Ramos (cell line): ENCODE measurements around the gene OR10W1.

ENCODE experiments used
- in situ Hi-C: fragments of 300-500 bp; cut with MboI; formaldehyde crosslinking; loops from one replicate; pipeline ENCODE4 v1.14.3; 2022; ENCODE audit warnings: low sequenced_read_pairs; ENCODE audit not compliant: unreplicated experiment

Gene OR10W1

DNA sequence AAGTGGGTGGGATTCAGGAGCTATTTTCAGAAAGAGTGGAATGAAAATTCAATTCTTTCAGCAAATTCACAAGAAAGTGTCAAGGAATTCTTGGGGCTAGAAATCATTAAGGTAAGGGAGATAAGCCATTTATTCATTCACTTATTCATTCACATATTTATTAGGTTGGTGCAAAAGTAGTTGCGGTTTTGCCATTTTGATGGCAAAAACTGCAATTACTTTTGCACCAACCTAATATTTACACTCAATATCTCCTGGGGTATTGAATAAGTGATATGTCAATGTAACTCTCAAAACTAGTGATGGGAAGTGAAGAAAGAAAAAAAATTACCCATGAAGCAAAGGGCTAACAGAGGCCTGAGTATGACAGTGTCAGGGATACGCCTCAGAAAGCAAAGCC is at the start of gene OR10W1:
OR10W1 (minus strand) TSS at position 119 of the 400 bp plus-strand sequence. CDS start 402 bp downstream, outside the sequence.
- in situ Hi-C loops: no loop called here

GRCh38 chr11:58316142-58316541 is 48.1 kb upstream of the OR10W1 start:
- in situ Hi-C loops: no loop called here

DNA sequence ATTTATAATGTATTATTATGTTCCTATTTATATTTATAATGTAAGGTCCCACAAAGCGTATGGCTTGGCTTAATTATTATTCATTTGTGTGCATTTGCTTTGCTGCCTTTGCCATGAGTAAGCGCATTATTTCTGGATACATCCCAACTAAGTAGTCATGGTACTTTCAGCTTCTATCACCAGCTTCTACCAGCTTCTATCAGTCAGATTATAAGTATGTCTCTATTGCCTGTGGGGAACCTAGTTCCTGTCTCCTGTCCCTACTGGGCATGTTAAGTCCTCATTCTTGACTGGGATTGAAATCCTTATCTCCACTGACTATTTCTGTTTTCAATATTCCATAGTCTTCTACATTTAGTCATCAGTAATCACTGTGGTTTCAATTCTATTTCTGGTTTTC is 33.5 kb upstream of the OR10W1 start:
- in situ Hi-C loops: no loop called here

DNA sequence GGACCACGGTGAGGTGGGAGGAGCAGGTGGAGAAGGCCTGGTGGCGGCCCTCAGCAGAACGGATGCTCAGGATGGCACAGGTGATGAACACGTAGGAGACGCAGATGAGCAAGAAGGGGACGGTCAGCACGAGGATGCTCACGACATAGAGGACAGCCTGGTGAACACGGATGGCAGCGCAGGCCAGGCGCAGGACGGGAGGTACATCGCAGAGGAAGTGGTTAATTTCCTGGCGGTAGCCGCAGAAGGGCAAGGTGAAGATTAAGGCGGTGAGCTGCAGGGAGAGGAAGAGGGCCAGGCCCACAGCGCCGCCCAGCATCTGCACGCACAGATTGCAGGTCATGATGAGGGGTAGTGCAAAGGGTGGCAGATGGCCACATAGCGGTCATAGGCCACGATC is 24.0 kb upstream of the OR10W1 start:
- in situ Hi-C loops: no loop called here

- in situ Hi-C loops: no loop called here
Measured at GRCh38 chr11:58289266-58289665, 21.2 kb upstream of the OR10W1 start.

DNA sequence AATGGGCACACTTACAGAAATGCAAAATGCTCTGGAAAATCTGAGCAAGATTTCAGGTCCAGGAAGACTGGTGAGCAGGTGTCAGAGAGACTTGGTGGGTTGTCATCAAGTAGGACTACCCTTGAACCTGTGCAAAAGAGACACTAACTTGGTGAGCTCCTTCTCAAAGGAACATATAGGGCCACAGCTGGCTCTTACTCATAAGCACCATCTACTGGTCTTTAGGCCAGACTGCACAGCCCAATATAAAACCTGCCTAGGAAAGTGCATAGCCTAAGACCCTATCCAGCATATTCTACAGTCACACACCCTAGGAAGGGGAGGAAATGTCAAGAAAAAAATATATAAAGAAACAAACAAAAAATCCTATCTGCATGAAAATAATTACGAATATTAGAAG is 18.2 kb upstream of the OR10W1 start:
- in situ Hi-C loops: no loop called here

DNA sequence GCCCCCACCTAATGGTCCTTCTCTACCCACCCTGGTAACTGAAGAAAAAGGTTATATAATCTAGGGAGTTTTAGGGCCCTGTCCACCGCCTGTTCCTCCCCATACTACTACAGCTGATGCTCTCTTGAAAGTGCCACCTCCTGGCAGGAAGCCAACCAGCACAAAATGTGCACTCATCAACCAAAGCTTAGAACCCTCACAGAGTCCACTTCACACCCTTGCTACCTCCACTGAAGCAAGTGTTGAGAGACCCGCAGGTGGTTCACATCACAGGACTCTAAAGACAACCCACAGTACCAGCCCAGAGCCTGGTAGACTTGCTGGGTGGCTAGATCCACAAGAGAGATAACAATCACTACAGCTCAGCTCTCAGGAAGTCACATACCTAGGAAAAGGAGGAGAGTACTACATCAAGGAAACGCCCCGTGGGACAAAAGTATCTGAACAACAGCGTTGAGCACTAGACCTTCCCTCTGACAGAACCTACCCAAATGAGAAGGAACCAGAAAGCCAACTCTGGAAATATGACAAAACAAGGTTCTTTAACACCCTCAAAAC is 17.5 kb upstream of the OR10W1 start:
- in situ Hi-C loops: no loop called here

DNA sequence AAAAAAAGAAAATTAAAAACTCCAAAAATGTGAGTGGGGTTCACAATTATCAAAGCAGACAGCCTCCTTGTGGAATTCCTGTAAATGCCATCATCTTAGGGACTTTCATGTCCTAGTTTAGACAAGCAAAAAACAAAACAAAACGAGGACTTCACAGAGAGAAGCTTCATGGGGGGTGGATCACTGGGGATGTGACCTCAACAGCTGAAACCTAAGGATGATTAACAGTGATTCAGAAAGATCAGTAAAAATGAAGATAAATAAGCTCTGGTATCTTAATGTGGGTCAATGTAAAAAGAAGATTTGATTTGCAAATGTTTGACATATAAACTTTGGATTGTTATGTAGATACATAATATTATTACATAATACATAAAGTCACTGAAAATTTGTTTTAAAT is 8.1 kb upstream of the OR10W1 start:
- in situ Hi-C loops: no loop called here

DNA sequence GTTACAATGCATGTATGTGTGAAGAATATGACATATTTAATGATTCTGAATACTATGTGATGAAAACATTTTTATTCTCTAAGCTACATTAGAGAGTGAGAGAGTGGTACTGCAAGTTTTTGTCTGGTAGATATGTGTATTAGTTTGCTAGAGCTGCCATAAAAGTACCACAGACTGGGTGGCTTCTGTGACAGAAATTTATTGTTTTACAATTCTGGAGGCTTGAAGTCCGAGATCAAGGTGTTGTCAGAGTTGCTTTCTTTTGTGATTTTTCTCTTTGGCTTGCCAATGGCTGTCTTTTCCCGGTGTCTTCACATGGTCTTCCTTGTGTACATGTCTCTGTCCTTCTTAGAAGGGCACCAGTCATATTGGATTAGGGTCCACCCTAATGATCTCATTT is 6.9 kb upstream of the OR10W1 start:
- in situ Hi-C loops: no loop called here

DNA sequence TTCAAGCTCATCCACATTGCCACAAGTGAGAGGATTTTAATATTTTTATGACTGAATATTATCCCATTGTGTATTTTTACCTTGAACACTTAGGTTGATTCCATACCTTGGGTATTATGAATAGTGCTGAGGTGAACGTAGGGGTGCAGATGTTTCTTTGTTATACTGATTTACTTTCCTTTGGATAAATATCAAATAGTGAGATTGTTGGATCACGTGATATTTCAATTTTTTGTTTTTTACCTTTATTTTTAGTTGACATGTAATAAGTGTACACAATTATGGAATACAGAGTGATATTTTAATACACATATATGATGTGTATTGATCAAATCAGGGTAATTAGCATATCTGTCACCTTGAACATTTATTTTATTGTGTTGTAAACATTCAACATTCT is 8.1 kb downstream of the OR10W1 start:
- in situ Hi-C loops: no loop called here

DNA sequence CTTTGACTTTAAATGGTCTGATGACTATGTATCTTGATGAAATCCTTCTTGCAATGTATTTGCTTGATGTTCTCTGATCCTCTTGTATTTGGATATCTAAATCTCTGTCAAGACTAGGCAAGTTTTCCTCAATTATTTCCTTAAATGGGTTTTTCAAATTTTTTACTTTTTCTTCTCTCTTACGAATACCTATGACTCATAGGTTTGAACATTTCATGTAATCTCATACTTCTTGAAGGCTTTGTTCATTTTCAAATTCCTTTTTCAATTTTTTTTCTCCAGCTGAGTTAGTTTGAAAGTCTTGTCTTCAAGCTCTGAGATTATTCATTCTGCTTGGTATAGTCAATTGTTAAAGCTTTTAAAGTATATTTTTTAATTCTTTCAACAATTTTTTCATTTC is 13.1 kb downstream of the OR10W1 start:
- in situ Hi-C loops: no loop called here

DNA sequence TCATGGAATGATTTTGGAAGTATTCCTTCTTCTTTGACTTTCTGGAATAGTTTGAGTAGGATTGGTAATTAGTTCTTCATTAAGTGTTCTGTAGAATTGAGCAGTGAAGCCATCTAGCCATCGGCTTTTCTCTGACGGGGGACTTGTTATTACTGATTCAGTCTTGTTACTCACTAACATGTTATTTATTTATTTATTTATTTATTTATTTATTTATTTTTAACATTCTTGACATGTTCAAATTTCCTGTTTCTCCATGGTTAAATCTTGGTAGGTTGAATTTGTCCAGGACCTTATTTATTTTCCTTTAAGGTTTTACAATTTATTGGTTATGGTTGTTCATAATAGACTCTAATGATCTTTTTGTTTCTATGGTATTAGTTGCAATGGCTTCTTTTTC is 24.1 kb downstream of the OR10W1 start:
- in situ Hi-C loops: no loop called here

DNA sequence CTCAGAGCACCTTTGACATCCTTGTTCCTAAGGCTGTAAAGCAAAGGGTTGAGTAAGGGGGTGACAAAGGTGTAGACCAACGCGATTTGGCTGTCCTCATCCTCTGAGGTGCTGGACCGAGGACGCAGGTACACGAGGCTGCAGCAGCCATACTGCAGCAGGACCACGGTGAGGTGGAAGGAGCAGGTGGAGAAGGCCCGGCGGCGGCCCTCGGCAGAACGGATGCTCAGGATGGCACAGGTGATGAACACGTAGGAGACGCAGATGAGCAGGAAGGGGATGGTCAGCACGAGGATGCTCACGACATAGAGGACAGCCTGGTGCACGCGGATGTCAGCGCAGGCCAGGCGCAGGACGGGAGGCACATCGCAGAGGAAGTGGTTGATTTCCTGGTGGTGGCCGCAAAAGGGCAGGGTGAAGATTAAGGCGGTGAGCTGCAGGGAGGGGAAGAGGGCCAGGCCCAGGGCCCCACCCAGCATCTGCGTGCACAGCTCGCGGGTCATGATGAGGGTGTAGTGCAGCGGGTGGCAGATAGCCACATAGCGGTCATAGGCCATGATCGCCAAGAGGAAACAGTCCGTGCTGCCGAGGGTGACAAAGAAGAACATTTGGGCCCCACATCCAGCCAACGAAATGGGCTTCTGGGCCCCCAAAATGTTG is 40.0 kb downstream of the OR10W1 start:
- in situ Hi-C loops: no loop called here

GRCh38 chr11:58222721-58223120 is 45.3 kb downstream of the OR10W1 start:
- in situ Hi-C loops: no loop called here
